SU-DHL-6 (cell line): Measurements from ENCODE around the gene SCAMP5.

ENCODE experiments used
- CTCF ChIP-seq: fragments of 200-600 bp; sonication (generic); IDR thresholded peaks from one replicate; pipeline ENCODE4 v1.5.1; 2017; ENCODE audit warnings: antibody characterized with exemption, mild to moderate bottlenecking, low read length, moderate library complexity; ENCODE audit not compliant: insufficient read depth, poor library complexity, severe bottlenecking
- EZH2phosphoT487 ChIP-seq: fragments of 200-600 bp; sonication (generic), shearing (Covaris generic); conservative IDR thresholded peaks from 2 replicates; pipeline ENCODE4 v1.6.1; 2018; ENCODE audit warnings: mild to moderate bottlenecking, antibody characterized with exemption, low read length, moderate library complexity, mixed read lengths

- TF ChIP-seq CTCF (no peak), EZH2phosphoT487 (no peak)
Measured at GRCh38 chr15:74958320-74958907, 36.9 kb upstream of the SCAMP5 start.
